ENCODE results near the gene MICOS13. TPM values are rescaled to one million over a fixed set of nuclear protein-coding genes. Genes with fewer than 3 reads are reported as not detected.
"Not testable (repeated sequence)": the region's sequence is repeated elsewhere in the genome, so short reads cannot be mapped to it uniquely, and the experiment has no call there.

The MICOS13 gene
- total and polyA plus RNA-seq, 7 experiments from 2014 or later, result 26.1 to 109 (median 39.8) TPM

- H3K36me3 Mint-ChIP-seq, result peaks cover 0 to 12% (median 0%) of the 10 kb centered on the region in 5 donors
- DNase-seq (peak; percentile 95 to 100 (median 99)), ATAC-seq (peak; percentile 77)
- peak within 1 kb of the TSS; percentile 90 for H3K4me3 ChIP-seq (ENCODE audit: low read length)
- peaks cover 0 to 3% (median 0%) of the 10 kb centered on the region in 11 donors for H3K9me3 Mint-ChIP-seq
- CTCF ChIA-PET, result interaction anchor here (0.5 to 1.5 kb wide), 11 partner anchors 9 to 1048 kb away, joined by 3 to 10 read pairs (median 4); partner anchors contain the start of genes CATSPERD, LONP1, SAFB and SAFB2
- H3K27ac ChIP-seq (ENCODE audit: low read depth, low read length), result peak within 1 kb of the TSS; percentile 85
- POLR2A ChIA-PET, result interaction anchor here (0.7 to 2.0 kb wide), 24 partner anchors 9 to 213 kb away, joined by 3 to 32 read pairs (median 4); partner anchors contain the start of genes CATSPERD, DUS3L, HSD11B1L and LONP1
- H3K27me3 ChIP-seq (ENCODE audit: control insufficient read depth in 2 of 2, insufficient read depth in 2 of 2, low read length in 2 of 2), result no peaks in the 10 kb centered on the region
- H3K27me3 Mint-ChIP-seq, result no peaks in the 10 kb centered on the region
- H3K9me3 ChIP-seq (ENCODE audit: control insufficient read depth in 2 of 3, low read length in 3 of 3), result no peaks in the 10 kb centered on the region
- peaks cover 5 to 39% (median 33%) of the 10 kb centered on the region in 7 donors for H3K4me1 Mint-ChIP-seq
- peak within 1 kb of the TSS; percentile 90 to 98 (median 94) for H3K4me3 Mint-ChIP-seq
- H3K4me1 ChIP-seq (ENCODE audit: control insufficient read depth in 2 of 2, insufficient read depth in 2 of 2, low read length in 2 of 2), result peaks cover 12 to 21% of the 10 kb centered on the region in 2 donors
- intact Hi-C loops (cut with micrococcal nuclease), result loop anchor here (1.0 to 2.0 kb wide), 7 partner anchors 10 to 288 kb away; partner anchors contain the start of genes CATSPERD (in 2 of the 2), LONP1 (in 2 of the 2), MICOS13 (in 2 of the 2) and DUS3L (in 1 of the 2)
- H3K36me3 ChIP-seq (ENCODE audit: control insufficient read depth in 2 of 3, insufficient read depth in 3 of 3, low read length in 3 of 3), result peaks cover 0 to 37% (median 8%) of the 10 kb centered on the region in 3 experiments
- H3K27ac Mint-ChIP-seq, result peak within 1 kb of the TSS; percentile 89 to 97 (median 93)
Observed at GRCh38 chr19:5690125-5690954, 10.0 kb upstream of the MICOS13 start, which contains the start of gene RPL36. RPL36 (plus strand) TSS chr19:5690295; CDS start chr19:5690508, 213 bp downstream.

GRCh38 chr19:5688262-5688881 is 8.1 kb upstream of the MICOS13 start:
- H3K4me3 Mint-ChIP-seq, result peak overlapping the region; percentile 53 to 76 (median 65)
- H3K27ac ChIP-seq (ENCODE audit: low read depth, low read length); H3K4me3 ChIP-seq (ENCODE audit: low read length); ATAC-seq; H3K27me3 Mint-ChIP-seq; H3K9me3 Mint-ChIP-seq; H3K27me3 ChIP-seq (ENCODE audit: control insufficient read depth in 2 of 2, insufficient read depth in 2 of 2, low read length in 2 of 2); CTCF ChIA-PET; DNase-seq; H3K9me3 ChIP-seq (ENCODE audit: control insufficient read depth in 2 of 3, low read length in 3 of 3): not testable (repeated sequence)
- intact Hi-C loops (cut with micrococcal nuclease), result loop anchor here (5.0 to 10.0 kb wide), 5 partner anchors 426 to 1846 kb away; partner anchors contain the start of genes ALKBH7 (in 1 of the 2), GPR108 (in 1 of the 2), KDM4B (in 1 of the 2) and PNPLA6 (in 1 of the 2)
- peaks cover 0 to 11% (median 0%) of the 10 kb centered on the region in 5 donors for H3K36me3 Mint-ChIP-seq
- H3K4me1 Mint-ChIP-seq, result peaks cover 5 to 39% (median 33%) of the 10 kb centered on the region in 7 donors
- POLR2A ChIA-PET, result interaction anchor here (2.0 kb wide), 1 partner anchor 32 kb away, joined by 32 read pairs; the partner anchor contains the start of genes CATSPERD and LONP1
- Histone ChIP-seq H3K36me3 (ENCODE audit: control insufficient read depth in 2 of 3, insufficient read depth in 3 of 3, low read length in 3 of 3) (peaks cover 0 to 18% (median 4%) of the 10 kb centered on the region in 3 experiments), H3K4me1 (ENCODE audit: control insufficient read depth in 2 of 2, insufficient read depth in 2 of 2, low read length in 2 of 2) (peaks cover 12 to 21% of the 10 kb centered on the region in 2 donors)
- H3K27ac Mint-ChIP-seq, result peak overlapping the region in 5 of 9 donors; percentile 50 to 72 (median 53)

GRCh38 chr19:5687360-5688198 is 7.3 kb upstream of the MICOS13 start:
- Mint-ChIP-seq H3K9me3 (peaks cover 0 to 3% (median 0%) of the 10 kb centered on the region in 11 donors), H3K4me1 (peaks cover 5 to 36% (median 31%) of the 10 kb centered on the region in 7 donors), H3K4me3 (peak overlapping the region; percentile 71 to 91 (median 82)), H3K27ac (peak overlapping the region in 2 of 9 donors; percentile 53 to 87), H3K36me3 (peaks cover 0 to 11% (median 0%) of the 10 kb centered on the region in 5 donors), H3K27me3 (peaks cover 0 to 3% (median 0%) of the 10 kb centered on the region in 5 donors)
- intact Hi-C loops (cut with micrococcal nuclease), result loop anchor here (5.0 to 10.0 kb wide), 5 partner anchors 427 to 1847 kb away; partner anchors contain the start of genes ALKBH7 (in 1 of the 2), GPR108 (in 1 of the 2), KDM4B (in 1 of the 2) and PNPLA6 (in 1 of the 2)
- no peaks in the 10 kb centered on the region for H3K27me3 ChIP-seq (ENCODE audit: control insufficient read depth in 2 of 2, insufficient read depth in 2 of 2, low read length in 2 of 2)
- ChIA-PET CTCF (interaction anchor here (1.7 to 2.0 kb wide), 2 partner anchors 65 to 117 kb away, joined by 6 to 8 read pairs; partner anchors contain the start of genes SAFB and SAFB2), POLR2A (interaction anchor here (1.1 to 2.1 kb wide), 4 partner anchors 20 to 896 kb away, joined by 3 to 21 read pairs (median 12); partner anchors contain the start of genes CATSPERD, FEM1A, LONP1 and SAFB)
- DNase-seq, result no peak
- peaks cover 0 to 10% (median 4%) of the 10 kb centered on the region in 3 experiments for H3K36me3 ChIP-seq (ENCODE audit: control insufficient read depth in 2 of 3, insufficient read depth in 3 of 3, low read length in 3 of 3)
- ATAC-seq, result no peak
- H3K9me3 ChIP-seq (ENCODE audit: control insufficient read depth in 2 of 3, low read length in 3 of 3), result no peaks in the 10 kb centered on the region
- H3K27ac ChIP-seq (ENCODE audit: low read depth, low read length), result peak overlapping the region; percentile 73
- H3K4me3 ChIP-seq (ENCODE audit: low read length), result peak overlapping the region; percentile 58
- peaks cover 12 to 21% of the 10 kb centered on the region in 2 donors for H3K4me1 ChIP-seq (ENCODE audit: control insufficient read depth in 2 of 2, insufficient read depth in 2 of 2, low read length in 2 of 2)

- DNase-seq (peak; percentile 77 to 100 (median 84)), ATAC-seq (peak; percentile 81)
- Mint-ChIP-seq H3K4me3 (peak overlapping the region; percentile 71 to 91 (median 84)), H3K27ac (peak overlapping the region; percentile 66 to 92 (median 88)), H3K36me3 (peaks cover 0 to 9% (median 0%) of the 10 kb centered on the region in 5 donors), H3K9me3 (peaks cover 0 to 3% (median 0%) of the 10 kb centered on the region in 11 donors), H3K4me1 (peaks cover 5 to 40% (median 31%) of the 10 kb centered on the region in 7 donors), H3K27me3 (peaks cover 0 to 9% (median 0%) of the 10 kb centered on the region in 5 donors)
- Histone ChIP-seq H3K27ac (ENCODE audit: low read depth, low read length) (peak overlapping the region; percentile 73), H3K4me3 (ENCODE audit: low read length) (peak overlapping the region; percentile 58), H3K36me3 (ENCODE audit: control insufficient read depth in 2 of 3, insufficient read depth in 3 of 3, low read length in 3 of 3) (peaks cover 0 to 2% (median 0%) of the 10 kb centered on the region in 3 experiments), H3K27me3 (ENCODE audit: control insufficient read depth in 2 of 2, insufficient read depth in 2 of 2, low read length in 2 of 2) (no peaks in the 10 kb centered on the region), H3K9me3 (ENCODE audit: control insufficient read depth in 2 of 3, low read length in 3 of 3) (no peaks in the 10 kb centered on the region), H3K4me1 (ENCODE audit: control insufficient read depth in 2 of 2, insufficient read depth in 2 of 2, low read length in 2 of 2) (peaks cover 7 to 16% of the 10 kb centered on the region in 2 donors)
- intact Hi-C loops (cut with micrococcal nuclease), result loop anchor here (5.0 to 10.0 kb wide), 5 partner anchors 428 to 1848 kb away; partner anchors contain the start of genes ALKBH7 (in 1 of the 2), GPR108 (in 1 of the 2), KDM4B (in 1 of the 2) and PNPLA6 (in 1 of the 2)
- POLR2A ChIA-PET, result interaction anchor here (0.6 to 2.1 kb wide), 8 partner anchors 21 to 895 kb away, joined by 3 to 21 read pairs (median 3); partner anchors contain the start of genes CATSPERD, DUS3L, FEM1A and LONP1
- CTCF ChIA-PET, result interaction anchor here (0.9 to 2.0 kb wide), 5 partner anchors 12 to 118 kb away, joined by 3 to 8 read pairs (median 3); partner anchors contain the start of genes CATSPERD, SAFB and SAFB2
Observed at GRCh38 chr19:5686647-5687359, 6.5 kb upstream of the MICOS13 start.

- Histone ChIP-seq H3K27ac (ENCODE audit: low read depth, low read length) (peak overlapping the region; percentile 73), H3K4me3 (ENCODE audit: low read length) (peak overlapping the region; percentile 58), H3K36me3 (ENCODE audit: control insufficient read depth in 2 of 3, insufficient read depth in 3 of 3, low read length in 3 of 3) (no peaks in the 10 kb centered on the region), H3K4me1 (ENCODE audit: control insufficient read depth in 2 of 2, insufficient read depth in 2 of 2, low read length in 2 of 2) (peaks cover 6 to 12% of the 10 kb centered on the region in 2 donors), H3K27me3 (ENCODE audit: control insufficient read depth in 2 of 2, insufficient read depth in 2 of 2, low read length in 2 of 2) (no peaks in the 10 kb centered on the region), H3K9me3 (ENCODE audit: control insufficient read depth in 2 of 3, low read length in 3 of 3) (no peaks in the 10 kb centered on the region)
- POLR2A ChIA-PET, result interaction anchor here (0.6 to 2.1 kb wide), 7 partner anchors 22 to 105 kb away, joined by 3 to 21 read pairs (median 3); partner anchors contain the start of genes CATSPERD, DUS3L, LONP1 and SAFB
- peaks cover 0 to 9% (median 0%) of the 10 kb centered on the region in 5 donors for H3K36me3 Mint-ChIP-seq
- peak overlapping the region; percentile 71 to 91 (median 84) for H3K4me3 Mint-ChIP-seq
- H3K9me3 Mint-ChIP-seq, result peaks cover 0 to 4% (median 0%) of the 10 kb centered on the region in 11 donors
- intact Hi-C loops (cut with micrococcal nuclease), result loop anchor here (5.0 to 10.0 kb wide), 5 partner anchors 429 to 1849 kb away; partner anchors contain the start of genes ALKBH7 (in 1 of the 2), GPR108 (in 1 of the 2), KDM4B (in 1 of the 2) and PNPLA6 (in 1 of the 2)
- CTCF ChIA-PET, result interaction anchor here (0.9 to 2.0 kb wide), 5 partner anchors 13 to 118 kb away, joined by 3 to 8 read pairs (median 3); partner anchors contain the start of genes CATSPERD, SAFB and SAFB2
- H3K27me3 Mint-ChIP-seq, result peaks cover 0 to 13% (median 0%) of the 10 kb centered on the region in 5 donors
- H3K27ac Mint-ChIP-seq, result peak overlapping the region; percentile 66 to 92 (median 88)
- DNase-seq, result no peak
- ATAC-seq, result no peak
- H3K4me1 Mint-ChIP-seq, result peaks cover 9 to 45% (median 36%) of the 10 kb centered on the region in 7 donors
Observed at GRCh38 chr19:5686326-5686646, 6.0 kb upstream of the MICOS13 start.
